GM12873 (cell line): Measurements from ENCODE around the gene CCL20.

Experiments used
- CTCF ChIP-seq: IDR thresholded peaks from 2 replicates; pipeline ENCODE4 v1.5.1; 2012; ENCODE audit warnings: low read depth, mild to moderate bottlenecking, moderate library complexity, low read length, control low read depth; ENCODE audit not compliant: insufficient read depth; ENCODE audit errors: missing control alignments

CCL20 gene

GRCh38 chr2:227812001-227812400, 1.6 kb upstream of the CCL20 start:
- TF ChIP-seq CTCF, result no peak

GRCh38 chr2:227813229-227813561, 447 bp upstream of the CCL20 start:
- no peak for TF ChIP-seq CTCF

- no peak for TF ChIP-seq CTCF
Observed at GRCh38 chr2:227815066-227815465, 1.4 kb downstream of the CCL20 start.

- no peak for TF ChIP-seq CTCF
Observed at GRCh38 chr2:227816507-227817294, 3.1 kb downstream of the CCL20 start.

- no peak for TF ChIP-seq CTCF
Observed at GRCh38 chr2:227817336-227817735, 3.7 kb downstream of the CCL20 start.

GRCh38 chr2:227817850-227818674, 4.4 kb downstream of the CCL20 start:
- TF ChIP-seq CTCF, result no peak

- no peak for TF ChIP-seq CTCF
Observed at GRCh38 chr2:227818675-227819397, 5.2 kb downstream of the CCL20 start.
